Astrocyte of the spinal cord (primary cell): ENCODE measurements around the gene TK1.

Experiments used
- DNase-seq: peaks from one replicate; pipeline ENCODE4 v3.0.0; 2011; ENCODE audit warnings: low read depth, low spot score
- H3K4me3 ChIP-seq: 2 replicates; pipeline ENCODE4 v1.5.1; 2011; ENCODE audit warnings: low read depth, mild to moderate bottlenecking, low read length, moderate library complexity
- CTCF ChIP-seq: IDR thresholded peaks from 2 replicates; pipeline ENCODE4 v1.5.1; 2012; ENCODE audit warnings: low read depth, mild to moderate bottlenecking, low read length, inconsistent platforms
- in situ Hi-C: cut with HindIII; loops from 2 replicates; pipeline ENCODE4 v1.10.0; 2017; ENCODE audit warnings: low sequenced_read_pairs

TK1 gene

GRCh38 chr17:78226759-78227454, 40.1 kb upstream of the TK1 start:
- no peak overlapping the region for H3K4me3 ChIP-seq
- no peak for DNase-seq
- in situ Hi-C loops = no loop called here
- TF ChIP-seq CTCF = no peak

GRCh38 chr17:78226055-78226758, 39.4 kb upstream of the TK1 start:
- no peak for TF ChIP-seq CTCF
- in situ Hi-C loops = no loop called here
- no peak for DNase-seq
- no peak overlapping the region for H3K4me3 ChIP-seq

DNA sequence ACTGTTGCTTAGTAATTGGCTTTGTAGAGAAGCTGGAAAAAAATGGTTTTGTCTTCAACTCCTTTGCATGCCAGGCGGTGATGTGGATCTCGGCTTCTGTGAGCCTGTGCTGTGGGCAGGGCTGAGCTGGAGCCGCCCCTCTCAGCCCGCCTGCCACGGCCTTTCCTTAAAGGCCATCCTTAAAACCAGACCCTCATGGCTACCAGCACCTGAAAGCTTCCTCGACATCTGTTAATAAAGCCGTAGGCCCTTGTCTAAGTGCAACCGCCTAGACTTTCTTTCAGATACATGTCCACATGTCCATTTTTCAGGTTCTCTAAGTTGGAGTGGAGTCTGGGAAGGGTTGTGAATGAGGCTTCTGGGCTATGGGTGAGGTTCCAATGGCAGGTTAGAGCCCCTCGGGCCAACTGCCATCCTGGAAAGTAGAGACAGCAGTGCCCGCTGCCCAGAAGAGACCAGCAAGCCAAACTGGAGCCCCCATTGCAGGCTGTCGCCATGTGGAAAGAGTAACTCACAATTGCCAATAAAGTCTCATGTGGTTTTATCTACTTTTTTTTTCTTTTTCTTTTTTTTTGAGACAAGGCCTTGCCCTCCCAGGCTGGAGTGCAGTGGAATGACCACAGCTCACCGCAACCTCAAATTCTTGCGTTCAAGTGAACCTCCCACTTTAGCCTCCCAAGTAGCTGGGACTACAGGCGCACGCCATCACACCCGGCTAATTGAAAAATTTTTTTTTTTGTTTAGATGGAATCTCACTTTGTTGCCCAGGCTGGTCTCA, 38.4 kb upstream of the TK1 start:
- in situ Hi-C loops = no loop called here
- no peak overlapping the region for H3K4me3 ChIP-seq
- DNase-seq = no peak
- no peak for TF ChIP-seq CTCF

DNA sequence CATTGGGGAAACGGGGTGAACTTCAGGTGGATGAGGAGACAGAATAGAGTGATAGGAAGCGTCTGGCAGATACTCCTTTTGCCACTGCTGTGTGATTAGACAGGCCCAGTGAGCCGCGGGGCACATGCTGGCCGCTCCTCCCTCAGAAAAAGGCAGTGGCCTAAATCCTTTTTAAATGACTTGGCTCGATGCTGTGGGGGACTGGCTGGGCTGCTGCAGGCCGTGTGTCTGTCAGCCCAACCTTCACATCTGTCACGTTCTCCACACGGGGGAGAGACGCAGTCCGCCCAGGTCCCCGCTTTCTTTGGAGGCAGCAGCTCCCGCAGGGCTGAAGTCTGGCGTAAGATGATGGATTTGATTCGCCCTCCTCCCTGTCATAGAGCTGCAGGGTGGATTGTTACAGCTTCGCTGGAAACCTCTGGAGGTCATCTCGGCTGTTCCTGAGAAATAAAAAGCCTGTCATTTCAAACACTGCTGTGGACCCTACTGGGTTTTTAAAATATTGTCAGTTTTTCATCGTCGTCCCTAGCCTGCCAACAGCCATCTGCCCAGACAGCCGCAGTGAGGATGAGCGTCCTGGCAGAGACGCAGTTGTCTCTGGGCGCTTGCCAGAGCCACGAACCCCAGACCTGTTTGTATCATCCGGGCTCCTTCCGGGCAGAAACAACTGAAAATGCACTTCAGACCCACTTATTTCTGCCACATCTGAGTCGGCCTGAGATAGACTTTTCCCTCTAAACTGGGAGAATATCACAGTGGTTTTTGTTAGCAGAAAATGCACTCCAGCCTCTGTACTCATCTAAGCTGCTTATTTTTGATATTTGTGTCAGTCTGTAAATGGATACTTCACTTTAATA, 37.6 kb upstream of the TK1 start:
- H3K4me3 ChIP-seq = no peak overlapping the region
- no peak for DNase-seq
- no peak for TF ChIP-seq CTCF
- in situ Hi-C loops = no loop called here

GRCh38 chr17:78223765-78224164, 36.9 kb upstream of the TK1 start:
- H3K4me3 ChIP-seq = no peak overlapping the region
- TF ChIP-seq CTCF = no peak
- no peak for DNase-seq
- in situ Hi-C loops = no loop called here

DNA sequence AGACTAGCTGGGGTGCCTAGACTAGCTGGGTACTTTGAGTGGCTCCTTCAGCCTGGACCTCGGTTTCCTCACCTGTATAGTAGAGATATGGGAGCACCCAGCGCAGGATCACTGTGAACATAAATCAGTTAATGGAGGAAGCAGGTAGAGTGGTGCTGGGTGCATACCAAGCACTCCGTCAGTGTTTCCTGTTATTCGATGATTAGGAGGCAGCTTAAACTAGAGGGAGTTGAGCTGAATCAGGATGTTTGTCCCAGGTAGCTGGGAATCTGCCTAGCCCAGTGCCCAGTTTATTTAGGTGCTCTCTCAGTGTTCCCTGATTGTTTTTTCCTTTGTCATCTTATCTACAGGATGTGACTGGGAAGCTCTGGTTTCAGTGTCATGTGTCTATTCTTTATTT, 36.2 kb upstream of the TK1 start:
- TF ChIP-seq CTCF = no peak
- in situ Hi-C loops = no loop called here
- DNase-seq = no peak
- H3K4me3 ChIP-seq = no peak overlapping the region
